ENCODE measurements around the gene SLC39A11.

The SLC39A11 gene

DNA sequence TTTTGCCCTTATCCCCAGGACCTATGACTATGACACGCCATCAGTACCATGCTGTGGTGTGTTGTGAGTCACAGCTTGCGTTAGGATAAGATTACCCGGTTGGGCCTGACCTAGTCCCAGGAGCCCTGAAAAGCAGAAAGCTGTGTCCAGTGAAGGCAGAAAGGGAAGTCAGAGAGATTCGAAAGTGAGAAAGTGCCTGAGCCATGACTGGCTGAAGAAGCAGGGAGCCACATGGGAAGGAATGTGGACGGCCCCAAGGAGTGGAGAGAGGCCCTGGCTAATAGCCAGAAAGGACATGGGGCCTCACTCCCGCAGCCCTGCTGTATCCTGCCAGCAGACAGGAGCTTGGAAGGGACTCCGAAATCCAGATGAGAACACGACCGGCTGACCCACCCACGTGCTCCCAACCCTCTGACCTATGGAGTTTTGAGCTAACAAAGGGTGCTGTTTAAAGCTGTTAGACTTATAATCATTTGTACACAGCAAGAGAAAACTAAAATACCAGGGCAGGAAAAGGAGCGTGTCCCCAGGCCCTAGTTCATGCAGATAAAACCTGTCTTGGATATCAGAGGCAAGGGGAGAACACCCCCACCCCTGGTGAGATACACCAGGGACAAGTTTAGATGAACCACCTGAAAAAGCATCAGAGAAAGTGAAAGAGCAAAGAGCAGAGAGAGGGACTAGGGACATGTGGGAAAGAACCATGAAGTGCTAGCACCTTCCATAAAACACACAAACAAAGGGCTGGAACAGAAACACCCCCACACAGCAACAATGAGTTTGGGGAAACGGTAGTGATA is 115.3 kb downstream of the SLC39A11 start:
- no peak for DNase-seq (ENCODE audit: low spot score)

DNA sequence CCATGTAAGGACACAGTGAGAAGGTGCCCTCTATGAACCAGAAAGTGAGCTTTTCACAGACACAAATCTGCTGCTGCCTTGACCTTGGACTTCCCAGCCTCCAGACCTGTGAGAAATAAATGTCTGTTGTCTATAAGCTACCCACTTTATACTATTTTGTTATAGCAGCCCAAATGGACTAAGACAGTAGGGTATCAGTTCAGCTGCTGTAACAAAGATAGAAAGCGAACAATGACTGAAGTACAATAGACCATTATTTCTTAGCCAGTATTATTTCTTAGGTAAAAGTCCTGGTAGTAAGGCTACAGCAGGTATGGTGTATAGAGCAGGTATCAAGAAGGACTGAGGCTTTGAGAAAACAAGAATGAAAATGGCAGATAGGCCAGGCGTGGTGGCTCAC is 117.0 kb downstream of the SLC39A11 start:
- no peak for DNase-seq (ENCODE audit: low spot score)

DNA sequence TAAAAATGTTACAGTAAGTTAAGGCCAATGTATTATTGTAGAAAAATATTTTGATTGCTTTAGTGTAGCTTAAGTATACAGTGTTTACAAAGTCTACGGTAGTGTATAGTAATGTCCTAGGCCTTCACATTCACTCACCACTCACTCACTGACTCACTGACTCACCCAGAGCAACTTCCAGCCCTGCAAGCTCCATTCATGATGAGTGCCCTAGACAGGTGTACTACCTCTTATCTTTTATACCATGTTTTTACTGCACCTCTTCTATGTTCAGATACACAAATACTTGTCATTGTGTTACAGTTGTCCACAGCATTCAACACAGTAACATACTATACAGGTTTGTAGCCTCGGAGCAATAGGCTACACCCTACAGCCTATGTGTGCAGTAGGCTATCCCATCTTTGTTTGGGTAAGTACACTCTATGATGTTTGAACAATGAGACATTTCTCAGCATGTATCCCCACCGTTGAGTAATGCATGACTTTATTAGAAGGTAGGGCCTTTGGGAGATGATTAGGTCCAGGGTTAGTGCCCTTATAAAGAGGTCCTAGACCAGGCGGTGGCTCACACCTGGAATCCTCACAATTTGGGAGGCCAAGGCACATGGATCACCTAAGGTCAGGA is 117.8 kb downstream of the SLC39A11 start:
- no peak for DNase-seq (ENCODE audit: low spot score)

DNA sequence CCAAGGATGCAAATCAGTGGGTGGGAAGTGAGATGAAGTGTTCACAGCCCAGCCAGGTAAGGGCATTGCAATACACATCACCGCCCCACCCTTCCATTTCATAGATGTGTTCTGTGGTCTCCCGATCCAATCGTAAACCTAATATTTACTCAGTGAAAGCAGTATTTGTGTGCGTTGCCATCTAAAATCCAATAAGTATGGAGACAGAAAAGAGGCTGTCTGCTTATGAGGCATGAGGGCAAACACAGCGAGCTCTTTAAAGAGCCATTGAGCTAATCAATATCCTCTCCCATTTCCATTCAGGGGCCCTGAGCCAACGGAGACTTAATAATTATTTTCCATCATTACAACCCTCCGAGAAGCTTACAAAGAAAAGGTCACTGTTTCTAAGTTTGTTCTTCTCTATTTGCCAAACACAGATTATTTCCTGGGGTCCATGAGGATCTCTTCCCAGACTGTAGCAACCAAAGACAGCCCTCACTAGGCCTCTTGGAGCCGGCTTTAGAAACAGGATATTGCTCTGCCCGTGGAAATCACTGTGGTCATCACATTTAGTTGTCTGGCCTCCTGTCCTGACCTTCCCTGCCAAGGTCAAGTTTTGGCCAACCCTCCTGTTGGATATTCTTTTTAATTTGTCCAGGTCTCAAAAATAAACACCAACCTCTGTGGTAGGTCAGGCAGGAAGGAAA is 120.1 kb downstream of the SLC39A11 start:
- DNase-seq (ENCODE audit: low spot score), result no peak

DNA sequence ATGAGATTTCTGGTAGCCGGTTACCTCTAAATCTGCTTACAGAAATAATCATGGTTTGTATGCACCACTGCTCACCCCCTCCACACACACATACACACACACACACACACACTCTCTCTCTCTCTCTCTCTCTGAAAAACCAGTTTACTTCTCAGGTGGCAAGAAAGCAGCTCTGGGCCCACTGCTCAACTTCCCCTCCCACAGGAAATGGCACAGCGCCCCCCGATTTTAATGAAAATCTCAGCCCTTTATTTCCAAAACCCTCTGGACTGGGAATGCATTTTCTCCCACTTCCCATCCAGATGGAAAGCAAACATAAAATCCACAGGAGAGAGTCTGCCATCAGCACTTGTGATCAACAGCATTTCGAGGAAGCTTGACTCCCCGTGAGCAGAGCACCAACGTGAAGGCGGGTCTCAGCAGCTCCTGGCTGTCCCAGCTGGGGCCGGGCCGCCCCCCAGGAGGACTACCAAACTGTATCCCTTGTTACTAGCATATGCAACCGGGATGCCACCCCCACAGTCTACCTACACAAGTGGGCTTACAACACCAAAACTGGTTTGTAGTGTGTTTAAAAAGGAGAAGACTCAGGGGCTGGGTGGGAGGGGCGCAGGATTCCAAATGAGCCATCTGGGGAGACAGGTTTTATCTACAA is 121.1 kb downstream of the SLC39A11 start:
- DNase-seq (ENCODE audit: low spot score), result no peak

DNA sequence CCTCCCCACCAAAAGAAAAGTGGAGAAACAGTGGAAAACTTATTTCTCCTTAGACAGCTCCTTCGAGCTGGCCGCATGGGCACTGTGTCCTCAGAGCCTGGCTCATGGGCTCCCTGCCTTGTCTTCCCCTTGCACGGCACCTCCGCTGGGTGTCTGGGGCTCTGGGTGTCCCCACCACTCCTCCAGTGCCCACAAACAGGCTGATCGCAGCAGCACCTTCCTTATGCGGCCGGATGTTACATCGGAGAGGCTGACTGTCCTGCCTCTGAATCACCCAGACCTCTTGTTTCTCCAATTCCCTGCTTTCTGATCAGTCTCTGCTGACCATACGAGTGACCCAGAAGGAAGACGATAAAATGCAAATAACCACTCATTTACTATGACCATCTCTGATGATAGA is 121.7 kb downstream of the SLC39A11 start:
- no peak for DNase-seq (ENCODE audit: low spot score)

DNA sequence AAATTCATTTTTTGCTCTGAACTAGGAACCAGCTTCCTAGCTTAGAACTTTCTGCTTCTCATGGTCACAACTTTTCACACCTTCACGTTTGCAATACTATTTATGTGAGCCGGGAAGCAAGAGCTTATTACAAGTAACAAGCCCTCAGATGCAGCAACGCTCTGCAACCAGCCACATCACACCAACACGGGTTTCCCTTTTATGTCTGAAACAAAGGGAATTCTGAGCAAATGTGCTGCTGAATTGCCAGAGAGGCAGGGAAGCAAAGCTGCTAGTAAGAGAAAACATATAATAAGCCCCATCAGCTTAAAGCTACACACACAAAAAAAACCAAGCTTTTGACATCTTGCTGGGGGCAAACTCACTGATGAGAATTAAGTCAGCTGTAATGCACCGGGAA is 122.2 kb downstream of the SLC39A11 start:
- DNase-seq (ENCODE audit: low spot score), result no peak

DNA sequence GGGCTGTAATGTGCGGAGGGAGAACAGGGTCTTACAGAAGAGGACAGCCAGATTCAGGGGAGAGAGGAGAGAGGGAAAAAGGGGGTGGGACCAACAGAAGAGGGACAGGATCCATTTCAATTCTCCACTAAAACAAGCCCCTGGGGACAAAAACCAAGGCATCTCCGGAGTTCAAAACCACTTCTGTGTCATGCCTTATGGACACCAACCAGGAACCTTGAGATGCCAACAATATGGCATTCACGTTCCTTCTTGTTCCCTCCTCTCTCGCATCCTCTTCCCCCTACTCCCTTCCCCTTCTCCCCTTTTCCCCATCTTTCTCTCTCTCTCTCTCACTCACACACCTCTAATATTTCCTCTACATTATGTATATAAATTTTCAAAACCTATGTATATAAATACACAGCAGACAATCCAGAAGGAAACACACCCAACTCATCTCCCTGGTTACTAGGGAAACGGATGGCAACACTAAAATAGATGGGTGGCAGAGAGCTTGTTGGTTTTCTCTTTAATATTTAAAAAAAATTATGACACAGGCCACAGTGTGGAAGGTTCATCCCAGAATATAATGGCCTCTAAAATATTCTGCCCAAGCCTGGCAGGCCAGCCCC is 123.1 kb downstream of the SLC39A11 start:
- DNase-seq (ENCODE audit: low spot score), result no peak

DNA sequence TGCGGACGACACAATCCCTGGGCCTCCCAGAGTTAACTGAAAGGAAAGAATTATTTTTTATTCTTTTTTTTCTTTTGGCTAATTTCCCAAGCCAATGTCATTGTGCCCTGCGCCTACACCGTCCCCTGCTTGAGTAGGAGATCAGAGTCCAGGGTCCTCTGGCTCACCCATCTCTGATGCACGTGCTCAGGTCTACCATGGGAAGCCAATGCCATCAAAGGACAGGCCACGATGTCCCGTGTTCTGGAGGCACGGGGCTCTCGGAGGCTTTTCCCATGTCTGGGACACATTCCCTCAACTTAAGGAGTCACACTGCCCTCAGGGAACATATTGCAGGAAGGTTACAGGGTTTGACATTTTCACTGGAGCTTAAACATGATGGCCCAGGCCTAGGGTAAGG is 123.7 kb downstream of the SLC39A11 start:
- DNase-seq (ENCODE audit: low spot score), result no peak

DNA sequence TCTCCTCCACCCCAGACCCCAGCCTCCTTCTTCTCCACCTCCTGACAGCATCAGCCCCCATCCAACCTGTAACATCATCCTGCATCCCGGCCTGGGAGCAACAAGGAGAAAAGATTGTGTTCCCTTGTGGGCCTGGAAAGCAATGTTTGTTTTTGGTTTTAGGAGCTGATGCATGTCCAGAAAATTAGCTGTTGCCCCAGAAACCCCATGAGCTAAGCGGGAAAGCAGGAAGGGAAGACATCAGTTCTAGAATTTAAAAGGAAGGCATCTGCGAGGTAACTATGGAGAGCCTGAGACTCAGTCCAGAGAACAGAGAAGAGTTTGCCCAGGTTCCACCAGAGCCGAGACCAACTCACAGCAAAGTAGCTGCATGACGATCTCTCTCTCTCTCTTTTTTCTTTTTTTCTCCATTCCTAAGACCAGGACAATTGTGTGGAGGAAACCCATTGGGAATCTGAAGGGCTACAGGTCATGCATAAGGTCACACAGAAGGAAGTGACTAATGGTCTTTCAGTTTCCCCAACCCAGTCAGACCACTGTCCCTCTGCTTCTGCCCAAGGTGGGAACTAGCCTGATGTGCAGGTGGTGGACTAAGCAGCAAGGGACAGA is 124.4 kb downstream of the SLC39A11 start:
- no peak for DNase-seq (ENCODE audit: low spot score)

DNA sequence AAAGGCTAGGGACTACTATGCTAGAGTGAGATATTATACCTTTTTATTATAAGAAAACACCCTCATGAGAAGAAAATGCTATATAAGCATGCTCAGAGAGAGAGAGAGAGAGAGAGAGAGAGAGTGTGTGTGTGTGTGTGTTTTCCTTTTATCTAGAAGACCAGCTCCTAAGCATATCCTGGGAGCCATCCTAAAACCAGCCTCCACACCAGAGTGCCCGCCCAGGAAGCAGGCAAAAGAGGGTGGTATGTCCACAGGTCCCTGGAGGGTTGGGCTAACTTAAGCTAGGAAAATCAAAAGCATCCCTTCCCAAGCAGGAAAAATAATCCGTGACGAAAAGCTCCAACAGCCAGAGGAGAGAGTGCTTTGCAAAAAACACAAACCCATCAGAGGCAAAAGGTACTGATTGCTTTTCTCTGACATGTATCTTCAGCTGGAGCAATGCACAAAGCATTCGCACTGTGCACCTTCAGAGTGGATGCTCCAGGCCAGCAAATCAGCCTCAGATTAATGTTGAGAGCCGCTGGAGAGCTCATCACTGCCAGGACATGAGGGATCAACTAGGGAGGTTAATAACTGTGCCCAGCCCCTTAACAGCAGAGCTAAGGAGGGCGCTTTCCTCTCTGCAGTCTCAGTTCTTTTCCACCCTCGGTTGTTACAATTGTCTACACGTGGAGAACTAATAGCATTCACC is 125.1 kb downstream of the SLC39A11 start:
- no peak for DNase-seq (ENCODE audit: low spot score)

DNA sequence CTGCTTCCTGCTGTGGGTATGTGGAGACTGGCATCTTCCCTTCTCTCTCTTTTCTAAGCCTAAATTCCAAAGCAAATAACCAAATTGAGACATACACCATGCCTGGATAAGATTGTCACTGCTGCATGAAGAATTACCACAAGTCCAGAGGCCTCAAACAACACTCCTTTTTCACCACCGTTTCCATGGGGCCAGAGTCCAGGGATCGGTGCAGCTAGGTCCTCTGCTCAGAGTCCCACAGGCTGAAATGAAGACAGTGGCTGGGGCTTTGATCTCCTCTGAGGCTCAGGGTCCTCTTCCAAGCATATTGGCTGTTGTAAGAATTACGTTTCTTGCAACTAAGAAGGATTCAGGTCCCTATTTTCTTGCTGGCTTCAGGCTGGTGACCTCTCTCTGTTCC is 130.4 kb downstream of the SLC39A11 start:
- DNase-seq (ENCODE audit: low spot score), result no peak

DNA sequence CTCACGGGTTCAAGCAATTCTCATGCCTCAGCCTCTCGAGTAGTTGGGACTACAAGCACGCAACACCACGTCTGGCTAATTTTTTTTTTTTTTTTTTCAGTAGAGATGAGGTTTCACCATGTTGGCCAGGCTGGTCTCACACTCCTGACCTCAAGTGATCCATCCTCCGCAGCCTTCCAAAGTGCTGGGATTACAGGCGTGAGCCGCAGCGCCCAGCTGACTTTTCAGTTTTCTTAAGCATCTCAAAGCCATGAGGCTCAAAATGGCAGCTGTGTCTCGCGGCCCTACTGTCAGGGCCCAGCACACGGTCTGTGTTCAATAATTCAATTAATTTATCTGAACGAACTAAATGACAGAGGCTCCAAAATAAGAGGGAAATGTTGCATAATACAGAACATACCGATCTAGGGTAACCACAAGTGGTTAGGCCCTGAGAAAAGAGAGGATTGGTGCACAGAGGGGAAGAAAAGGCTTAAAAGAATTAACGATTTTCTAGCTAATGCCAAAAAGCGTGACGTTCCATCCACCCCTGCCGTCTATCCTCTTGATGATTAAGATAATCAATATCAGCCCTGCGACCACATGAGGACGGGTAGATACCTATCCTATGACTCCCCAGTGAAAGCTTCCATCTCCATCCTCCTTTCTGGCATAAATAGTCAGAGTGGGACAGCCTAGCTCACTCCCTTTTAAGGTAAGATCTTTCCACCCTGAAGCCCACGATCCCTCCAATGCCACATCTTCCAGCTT is 136.9 kb downstream of the SLC39A11 start:
- DNase-seq (ENCODE audit: low spot score), result no peak

DNA sequence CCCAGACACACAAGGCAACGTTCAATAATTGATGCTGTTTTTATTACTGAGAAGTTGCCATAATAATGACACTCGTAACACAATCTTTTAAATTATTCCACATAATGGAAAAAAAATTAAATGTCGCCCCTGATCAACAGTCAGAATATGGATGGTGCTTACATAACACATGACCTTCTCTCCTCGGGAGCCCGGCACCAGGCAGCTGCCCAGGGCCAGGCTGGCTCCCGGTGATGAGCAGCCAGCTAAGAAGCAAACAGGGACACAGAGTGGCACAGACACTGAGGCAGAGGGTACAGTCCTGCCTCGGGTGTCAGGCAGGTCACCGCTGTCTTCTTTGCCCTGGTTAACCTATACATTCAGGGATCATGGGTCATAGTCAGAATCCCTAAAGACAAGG is 137.9 kb downstream of the SLC39A11 start:
- DNase-seq (ENCODE audit: low spot score), result no peak

DNA sequence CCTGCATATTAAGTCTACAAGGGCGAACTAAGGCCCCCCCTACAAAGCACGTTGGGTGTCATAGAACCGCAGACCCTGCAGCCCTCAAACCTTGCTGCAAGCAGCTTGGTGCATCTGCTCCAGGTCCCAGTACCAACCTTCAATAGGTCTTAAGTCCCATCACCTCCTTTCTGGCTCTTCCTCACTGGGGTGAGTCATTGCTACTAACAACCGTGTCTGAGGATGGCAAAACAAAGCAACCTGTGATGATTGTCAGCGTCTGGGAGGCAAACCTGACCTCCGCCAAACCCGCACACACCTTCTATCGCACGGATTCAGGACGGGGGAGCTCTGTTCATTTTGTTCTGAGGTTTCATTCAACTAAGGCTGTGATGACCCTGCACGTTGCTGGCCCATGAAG is 138.9 kb downstream of the SLC39A11 start:
- DNase-seq (ENCODE audit: low spot score), result no peak

DNA sequence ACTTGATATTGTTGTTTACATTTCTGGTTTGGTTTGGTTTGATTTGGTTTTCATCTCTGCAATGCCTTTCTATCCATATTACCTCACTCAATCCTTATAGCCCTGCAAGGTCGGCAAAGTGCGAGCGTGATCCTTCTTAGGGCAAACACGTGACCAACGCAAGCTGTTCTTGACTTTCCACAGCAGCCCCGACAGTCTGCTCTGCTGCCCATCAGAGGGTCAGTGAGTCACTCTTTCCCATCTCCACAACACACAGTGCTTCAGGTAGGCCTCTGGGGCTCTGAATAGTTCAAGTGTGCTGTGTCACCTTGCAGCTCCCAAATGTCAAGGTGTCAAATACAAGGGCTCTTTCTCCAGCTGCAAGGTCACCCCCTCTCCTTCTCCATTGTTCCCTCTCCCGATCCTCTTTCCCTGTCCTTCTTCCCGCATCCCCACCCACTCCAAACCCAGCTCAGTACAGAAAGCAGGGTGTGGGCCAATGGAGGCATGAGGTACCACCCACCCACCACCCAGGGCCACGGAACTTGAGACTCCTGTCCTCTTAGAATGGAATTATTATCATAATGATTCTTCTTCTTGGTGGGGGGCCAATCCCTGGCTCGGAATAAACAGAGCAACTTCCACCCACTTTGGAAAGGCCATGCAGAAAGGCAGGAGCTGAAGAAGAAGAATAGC is 139.7 kb downstream of the SLC39A11 start:
- DNase-seq (ENCODE audit: low spot score), result no peak

DNA sequence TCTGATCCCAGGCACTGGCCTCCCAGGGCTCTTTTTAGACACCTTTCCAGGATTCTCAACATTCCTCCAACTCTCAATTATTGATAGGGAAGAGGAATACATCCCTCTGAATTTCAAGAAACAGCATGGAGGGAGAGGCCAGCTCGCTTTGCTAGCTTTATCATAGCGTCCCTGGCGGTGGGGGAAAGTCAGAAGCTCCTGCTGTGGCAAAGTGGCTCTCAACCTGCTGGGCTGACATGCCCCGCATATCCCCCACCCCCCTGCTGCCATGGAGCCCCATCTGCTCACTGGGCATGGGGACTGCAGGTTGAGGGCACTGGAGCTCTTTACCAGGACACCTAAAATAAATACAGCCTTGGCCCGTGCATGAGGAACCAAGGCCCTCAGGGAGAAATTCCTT is 140.3 kb downstream of the SLC39A11 start:
- DNase-seq (ENCODE audit: low spot score), result peak; percentile 68

DNA sequence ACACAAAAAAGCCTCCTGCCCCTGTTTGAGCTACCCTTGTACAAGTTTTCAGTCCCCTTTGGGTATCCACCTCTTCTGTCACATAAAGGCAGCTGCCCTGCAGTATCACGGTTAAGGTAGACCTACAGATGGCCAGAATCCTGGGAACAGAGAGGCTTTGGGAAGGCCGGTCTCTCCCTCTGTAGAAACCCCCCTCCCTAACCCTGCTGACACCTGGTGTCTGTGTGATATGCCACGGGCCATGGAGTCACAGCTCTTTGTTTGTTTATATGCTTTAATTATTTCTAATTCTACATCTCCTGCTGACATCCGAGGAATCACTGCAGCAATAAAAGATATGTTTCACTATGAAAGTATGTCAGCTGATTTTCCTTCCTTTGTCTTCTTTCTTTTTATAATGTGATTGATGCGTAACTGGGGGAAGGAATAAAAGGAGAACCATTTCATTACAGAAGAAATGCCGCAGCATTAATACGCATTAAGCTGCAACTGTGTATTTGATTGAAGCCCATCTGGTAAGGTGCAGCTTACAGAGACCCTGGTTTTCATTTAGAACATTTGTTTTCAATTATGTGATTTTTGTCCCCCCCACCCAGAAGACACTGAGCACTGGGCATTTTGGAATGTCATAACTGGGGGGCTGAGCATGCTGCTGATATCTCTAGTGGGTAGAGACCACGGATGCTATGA is 142.1 kb downstream of the SLC39A11 start:
- DNase-seq (ENCODE audit: low spot score), result peak; percentile 86

DNA sequence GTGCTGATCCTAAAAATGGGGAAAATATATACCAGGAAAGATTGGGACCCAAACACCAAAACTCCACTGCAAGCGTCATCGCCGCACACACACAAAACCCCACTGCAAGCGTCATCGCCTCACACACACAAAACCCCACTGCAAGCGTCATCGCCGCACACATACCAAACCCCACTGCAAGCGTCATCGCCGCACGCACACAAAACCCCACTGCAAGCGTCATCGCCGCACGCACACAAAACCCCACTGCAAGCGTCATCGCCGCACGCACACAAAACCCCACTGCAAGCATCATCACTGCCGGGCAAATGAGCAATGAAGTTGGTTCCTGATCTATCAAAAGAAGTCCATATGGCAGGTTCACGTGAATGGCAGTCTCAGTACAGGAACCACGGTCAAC is 144.4 kb downstream of the SLC39A11 start:
- DNase-seq (ENCODE audit: low spot score), result no peak
